ENCODE results near the gene CCNC. TPM values are rescaled to one million over a fixed set of nuclear protein-coding genes. Genes with fewer than 3 reads are reported as not detected.

Gene CCNC, protein sequence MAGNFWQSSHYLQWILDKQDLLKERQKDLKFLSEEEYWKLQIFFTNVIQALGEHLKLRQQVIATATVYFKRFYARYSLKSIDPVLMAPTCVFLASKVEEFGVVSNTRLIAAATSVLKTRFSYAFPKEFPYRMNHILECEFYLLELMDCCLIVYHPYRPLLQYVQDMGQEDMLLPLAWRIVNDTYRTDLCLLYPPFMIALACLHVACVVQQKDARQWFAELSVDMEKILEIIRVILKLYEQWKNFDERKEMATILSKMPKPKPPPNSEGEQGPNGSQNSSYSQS
- total RNA-seq: 38.1 and 45.0 TPM in 2 replicates

DNA sequence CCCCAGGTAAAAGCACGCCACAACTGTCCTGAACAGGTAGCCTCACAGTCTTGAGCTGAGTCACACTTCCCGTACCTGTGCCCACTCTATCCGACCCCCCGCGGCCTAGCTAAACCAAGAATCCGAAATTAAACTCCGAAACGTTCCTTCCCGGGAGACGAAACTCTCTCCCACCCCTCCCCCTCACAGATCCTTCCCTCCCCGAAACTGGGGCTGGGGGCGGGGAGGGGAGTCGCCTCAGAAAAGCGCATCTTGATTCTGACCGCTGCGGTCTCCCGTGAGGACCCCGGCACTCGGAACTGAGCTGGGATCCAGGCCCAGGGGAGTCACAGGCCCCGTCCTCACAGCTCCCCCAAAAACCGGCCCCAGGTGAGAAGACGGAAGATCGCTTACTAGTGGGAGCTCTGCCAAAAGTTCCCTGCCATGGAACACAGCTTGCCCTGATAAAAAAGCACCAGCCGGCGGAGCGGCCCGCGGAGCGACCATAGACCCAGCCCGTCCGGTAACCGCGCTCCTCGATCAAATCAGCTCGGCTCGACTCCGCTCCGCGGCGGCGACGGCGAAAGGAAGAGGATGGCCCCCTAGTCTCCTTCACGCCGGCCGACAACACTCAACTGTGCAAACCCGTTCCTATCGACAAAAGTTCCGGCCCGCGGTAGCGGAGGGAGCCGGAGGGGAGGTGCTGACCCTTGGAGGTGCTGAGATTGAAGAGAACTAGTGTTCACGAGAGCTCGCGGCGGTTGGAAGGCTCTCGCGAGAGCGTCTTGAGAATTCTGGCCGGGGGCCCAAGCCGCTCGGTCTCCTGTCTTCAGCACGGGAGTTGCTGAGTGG is at the start of gene CCNC:
TSS of gene CCNC (minus strand) at position 558 of the 831 bp plus-strand sequence. CDS start at position 425, 133 bp downstream.

DNA sequence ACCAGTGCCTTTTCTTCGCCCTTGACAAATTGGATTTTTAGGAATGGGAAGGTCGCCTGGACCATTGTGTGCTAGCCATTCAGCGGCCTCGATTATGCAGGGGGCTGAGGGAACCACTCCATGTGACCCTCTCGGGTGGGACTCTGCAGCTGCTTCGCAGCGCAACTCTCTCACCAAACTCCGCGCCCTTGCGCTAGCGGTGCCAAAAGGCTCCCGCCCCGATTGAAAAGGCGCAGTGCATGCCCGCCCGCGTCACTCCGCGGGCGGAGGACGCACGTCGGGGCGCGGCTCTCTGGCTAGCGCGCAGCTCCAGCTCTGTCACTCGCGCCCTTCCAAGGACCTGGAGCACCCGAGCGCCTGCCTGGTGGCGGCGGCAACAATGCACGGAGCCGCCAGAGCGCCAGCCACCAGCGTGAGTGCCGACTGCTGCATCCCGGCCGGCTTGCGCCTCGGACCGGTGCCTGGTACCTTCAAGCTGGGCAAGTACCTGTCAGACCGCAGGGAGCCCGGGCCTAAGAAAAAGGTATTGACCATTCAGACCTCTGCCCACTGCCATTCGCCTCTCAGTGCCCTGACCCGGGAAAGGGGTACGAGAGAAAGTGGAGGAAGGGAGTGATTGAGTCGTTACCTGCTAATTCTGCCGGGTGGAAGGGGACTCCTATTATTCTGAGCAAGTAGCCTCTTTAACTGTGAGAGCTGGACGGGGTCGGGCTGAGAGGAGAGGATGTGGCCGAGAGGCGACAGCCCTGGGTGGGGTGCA is 38.4 kb upstream of the CCNC start, which contains the start of gene PRDM13:
TSS of gene PRDM13 (plus strand) at position 178 of the 760 bp plus-strand sequence. CDS start at position 380, 202 bp downstream.

Other genes starting within 250 kb of the CCNC start
- gene FAXC, start 219.0 kb downstream of the CCNC start, total RNA-seq: 0.26 and 0.58 TPM in 2 replicates
- gene COQ3, start 174.5 kb downstream of the CCNC start, total RNA-seq: 2.7 and 6.3 TPM in 2 replicates
- 33.5 and 70.1 TPM in 2 replicates for gene PNISR, start 143.4 kb downstream of the CCNC start, total RNA-seq
- gene USP45, start 53.2 kb downstream of the CCNC start, total RNA-seq: 7.1 and 8.9 TPM in 2 replicates
- not detected in 2 replicates for gene PRDM13, start 38.2 kb upstream of the CCNC start, total RNA-seq